Activated B cell treated with CpG ODN at 0.5 μM for 24 hours (primary cell): ENCODE measurements around the gene TWF2. TPM values are rescaled to one million over a fixed set of nuclear protein-coding genes. Genes with fewer than 3 reads are reported as not detected.

Source experiments
- ATAC-seq: fragments of 200-7000 bp; cut with Tn5 transposase; one replicate; pipeline ENCODE4 v1.10.0; 2021; ENCODE audit warnings: low read depth, mild to moderate bottlenecking, moderate library complexity
- CTCF ChIA-PET: fragments of 350-600 bp; sonication (Branson Sonifier 250); formaldehyde crosslinking; loops from one replicate; lab custom pipeline; 2021; ENCODE audit warnings: antibody characterized with exemption; lab: Charles Lee
- POLR2A ChIA-PET: fragments of 350-600 bp; sonication (Branson Sonifier 250); formaldehyde crosslinking; loops from one replicate; lab custom pipeline; 2021; ENCODE audit warnings: antibody characterized with exemption; lab: Charles Lee
- DNase-seq: peaks from one replicate; pipeline ENCODE4 v3.0.0; 2022
- H3K27ac Mint-ChIP-seq: one replicate; pipeline ENCODE4 v1.8.0; 2020; ENCODE audit warnings: mixed read lengths
- H3K27me3 Mint-ChIP-seq: one replicate; pipeline ENCODE4 v1.8.0; 2021; ENCODE audit warnings: mixed read lengths
- H3K36me3 Mint-ChIP-seq: one replicate; pipeline ENCODE4 v1.8.0; 2021; ENCODE audit warnings: low read depth, mixed read lengths
- H3K4me1 Mint-ChIP-seq: one replicate; pipeline ENCODE4 v1.8.0; 2021; ENCODE audit warnings: mixed read lengths
- H3K4me3 Mint-ChIP-seq: one replicate; pipeline ENCODE4 v1.8.0; 2020; ENCODE audit warnings: mild to moderate bottlenecking, mixed read lengths
- H3K9me3 Mint-ChIP-seq: one replicate; pipeline ENCODE4 v1.8.0; 2020; ENCODE audit warnings: mixed read lengths
- CTCF ChIP-seq: fragments of 200-600 bp; IDR thresholded peaks from one replicate; pipeline ENCODE4 v1.8.0; 2022; ENCODE audit warnings: antibody characterized with exemption, mild to moderate bottlenecking
- intact Hi-C: fragments of 100-400 bp; cut with micrococcal nuclease; formaldehyde crosslinking; loops from one replicate; pipeline ENCODE4 v1.15.1; 2024
- total RNA-seq: library from RNA; stranded (reverse); gene quantifications from 2 replicates; pipeline ENCODE4 v1.2.3, GENCODE V29; 2022

Gene TWF2
- total RNA-seq, 1 donor from 2014 or later: 74.1 TPM

GRCh38 chr3:52210550-52211046 lies 28.4 kb downstream of the TWF2 start:
- ATAC-seq (no peak), DNase-seq (no peak)
- Mint-ChIP-seq H3K9me3 (no peaks in the 10 kb centered on the region), H3K36me3 (peaks cover 97% of the 10 kb centered on the region), H3K27me3 (no peaks in the 10 kb centered on the region), H3K27ac (no peak overlapping the region), H3K4me3 (no peak overlapping the region), H3K4me1 (peaks cover 2% of the 10 kb centered on the region)
- intact Hi-C loops: no loop called here
- TF ChIP-seq CTCF: no peak
- POLR2A ChIA-PET: interaction anchor here (0.8 to 0.9 kb wide), 2 partner anchors 15 to 73 kb away, joined by 3 read pairs; partner anchors contain the start of gene TLR9
- CTCF ChIA-PET: no interaction called here

DNA sequence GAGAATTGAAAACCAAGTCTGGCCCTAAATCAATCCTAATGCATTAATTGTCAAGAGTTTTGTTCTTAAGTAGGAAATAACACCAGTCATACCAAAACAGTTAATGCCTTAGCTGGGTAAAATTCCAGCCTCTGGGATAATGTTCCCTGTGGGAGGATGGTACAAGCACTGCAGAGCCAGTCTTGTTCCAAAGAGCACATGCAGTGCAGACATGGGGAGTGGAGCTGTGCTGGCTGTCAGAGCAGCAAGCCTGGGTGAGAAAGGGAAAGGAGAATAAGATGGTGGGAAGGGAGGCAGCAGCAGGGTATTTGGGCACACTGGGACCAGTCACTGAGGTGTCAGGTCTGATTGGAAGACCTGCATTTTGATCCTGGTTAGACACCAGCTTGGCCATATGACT lies 28.9 kb downstream of the TWF2 start:
- intact Hi-C loops: no loop called here
- H3K27me3 Mint-ChIP-seq: no peaks in the 10 kb centered on the region
- POLR2A ChIA-PET: interaction anchor here (0.5 to 1.4 kb wide), 4 partner anchors 9 to 73 kb away, joined by 3 to 11 read pairs (median 3); partner anchors contain the start of gene TLR9
- H3K27ac Mint-ChIP-seq: no peak overlapping the region
- ATAC-seq (no peak), DNase-seq (no peak)
- H3K36me3 Mint-ChIP-seq: peaks cover 97% of the 10 kb centered on the region
- H3K4me3 Mint-ChIP-seq: no peak overlapping the region
- H3K9me3 Mint-ChIP-seq: no peaks in the 10 kb centered on the region
- H3K4me1 Mint-ChIP-seq: no peaks in the 10 kb centered on the region
- CTCF ChIA-PET: no interaction called here
- no peak for TF ChIP-seq CTCF

GRCh38 chr3:52208556-52208955 lies 30.4 kb downstream of the TWF2 start:
- H3K4me1 Mint-ChIP-seq: no peaks in the 10 kb centered on the region
- DNase-seq (no peak), ATAC-seq (no peak)
- ChIA-PET POLR2A (interaction anchor here (0.5 to 1.4 kb wide), 2 partner anchors 8 to 46 kb away, joined by 3 to 4 read pairs; no protein-coding TSS in a partner anchor), CTCF (interaction anchor here (0.6 kb wide), 1 partner anchor 12 kb away, joined by 3 read pairs; no protein-coding TSS in a partner anchor)
- H3K36me3 Mint-ChIP-seq: peaks cover 97% of the 10 kb centered on the region
- H3K4me3 Mint-ChIP-seq: no peak overlapping the region
- TF ChIP-seq CTCF: no peak
- H3K9me3 Mint-ChIP-seq: no peaks in the 10 kb centered on the region
- H3K27ac Mint-ChIP-seq: no peak overlapping the region
- H3K27me3 Mint-ChIP-seq: no peaks in the 10 kb centered on the region
- intact Hi-C loops: no loop called here

- H3K36me3 Mint-ChIP-seq: peaks cover 94% of the 10 kb centered on the region
- CTCF ChIA-PET: no interaction called here
- no peak for TF ChIP-seq CTCF
- DNase-seq: no peak
- no peak overlapping the region for H3K4me3 Mint-ChIP-seq
- H3K27ac Mint-ChIP-seq: no peak overlapping the region
- no peaks in the 10 kb centered on the region for H3K27me3 Mint-ChIP-seq
- no peaks in the 10 kb centered on the region for H3K9me3 Mint-ChIP-seq
- no peak for ATAC-seq
- intact Hi-C loops: no loop called here
- H3K4me1 Mint-ChIP-seq: peaks cover 14% of the 10 kb centered on the region
- POLR2A ChIA-PET: no interaction called here
These were observed 33.1 kb downstream of the TWF2 start for GRCh38 chr3:52205727-52206372.

DNA sequence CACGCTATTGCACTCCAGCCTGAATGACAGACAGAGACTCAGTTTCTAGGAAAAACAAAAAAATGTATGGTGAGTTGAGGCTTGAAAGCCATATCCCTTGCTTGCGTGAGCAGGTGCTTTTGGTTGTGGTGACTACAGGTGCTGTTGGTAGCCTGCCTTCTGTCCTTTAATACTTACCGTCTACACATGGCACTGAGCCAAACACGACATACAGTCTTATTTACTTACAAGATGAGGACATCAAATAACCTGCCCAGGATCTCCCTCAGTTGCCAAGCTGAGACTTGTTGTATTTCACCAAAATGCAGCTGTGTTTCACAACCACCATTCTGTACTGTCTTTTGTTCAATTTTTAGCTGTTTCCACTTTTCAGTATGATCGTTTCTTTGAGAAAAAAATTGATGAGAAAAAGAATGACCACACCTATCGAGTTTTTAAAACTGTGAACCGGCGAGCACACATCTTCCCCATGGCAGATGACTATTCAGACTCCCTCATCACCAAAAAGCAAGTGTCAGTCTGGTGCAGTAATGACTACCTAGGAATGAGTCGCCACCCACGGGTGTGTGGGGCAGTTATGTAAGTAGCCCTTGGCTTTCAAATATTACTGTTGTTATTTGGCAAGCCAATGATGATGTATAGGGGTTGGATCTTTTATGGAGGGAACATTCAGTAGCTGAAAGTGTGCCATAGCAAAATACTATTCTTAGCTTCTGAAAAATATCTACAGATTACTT lies 34.5 kb downstream of the TWF2 start:
- ChIA-PET POLR2A (no interaction called here), CTCF (no interaction called here)
- no peak overlapping the region for H3K27ac Mint-ChIP-seq

More for the DNA sequence above, 34.5 kb downstream of the TWF2 start:
- Mint-ChIP-seq H3K4me1 (peaks cover 17% of the 10 kb centered on the region), H3K27me3 (no peaks in the 10 kb centered on the region), H3K4me3 (no peak overlapping the region), H3K9me3 (no peaks in the 10 kb centered on the region), H3K36me3 (peaks cover 86% of the 10 kb centered on the region)
- intact Hi-C loops: no loop called here
- TF ChIP-seq CTCF: no peak
- no peak for DNase-seq
- ATAC-seq: no peak
